ENCODE measurements around the gene SLC7A4.
"Not testable (repeated sequence)": the region's sequence is repeated elsewhere in the genome, so short reads cannot be mapped to it uniquely, and the experiment has no call there.

SLC7A4 gene

GRCh38 chr22:21032037-21032867 is at the start of gene SLC7A4:
TSS of gene SLC7A4 (minus strand) at chr22:21032561. CDS start at chr22:21031812, 749 bp downstream.
- peak; percentile 25 for DNase-seq

GRCh38 chr22:21080435-21081137 is 48.2 kb upstream of the SLC7A4 start:
- DNase-seq = no peak

- DNase-seq = no peak
Measured at GRCh38 chr22:21079493-21079892, 47.1 kb upstream of the SLC7A4 start.

GRCh38 chr22:21078916-21079315 is 46.6 kb upstream of the SLC7A4 start:
- DNase-seq = no peak

GRCh38 chr22:21077884-21078508 is 45.6 kb upstream of the SLC7A4 start:
- DNase-seq = no peak

GRCh38 chr22:21076912-21077625 is 44.7 kb upstream of the SLC7A4 start:
- DNase-seq = no peak

GRCh38 chr22:21075516-21076138 is 43.3 kb upstream of the SLC7A4 start:
- DNase-seq = no peak

- DNase-seq = no peak
Measured at GRCh38 chr22:21074102-21074715, 41.8 kb upstream of the SLC7A4 start.

GRCh38 chr22:21073482-21073881 is 41.1 kb upstream of the SLC7A4 start:
- DNase-seq = no peak

GRCh38 chr22:21073023-21073422 is 40.7 kb upstream of the SLC7A4 start:
- no peak for DNase-seq

GRCh38 chr22:21071796-21072195 is 39.4 kb upstream of the SLC7A4 start:
- not testable (repeated sequence) for DNase-seq

- DNase-seq = no peak
Measured at GRCh38 chr22:21070690-21071615, 38.6 kb upstream of the SLC7A4 start.

- DNase-seq = no peak
Measured at GRCh38 chr22:21069375-21069774, 37.0 kb upstream of the SLC7A4 start.

- no peak for DNase-seq
Measured at GRCh38 chr22:21068681-21069276, 36.4 kb upstream of the SLC7A4 start.

GRCh38 chr22:21067901-21068680 is 35.7 kb upstream of the SLC7A4 start:
- no peak for DNase-seq

- no peak for DNase-seq
Measured at GRCh38 chr22:21067075-21067900, 34.9 kb upstream of the SLC7A4 start.

GRCh38 chr22:21064917-21065864 is 32.8 kb upstream of the SLC7A4 start:
- no peak for DNase-seq

GRCh38 chr22:21064425-21064824 is 32.1 kb upstream of the SLC7A4 start:
- not testable (repeated sequence) for DNase-seq
